HCEC 1CT (cell line): ENCODE results near the gene PPP2R1B.
"Not testable (repeated sequence)": the region's sequence is repeated elsewhere in the genome, so short reads cannot be mapped to it uniquely, and the experiment has no call there.

ENCODE experiments used
- DNase-seq: peaks from one replicate; pipeline ENCODE4 v3.0.0-alpha.2; 2017

PPP2R1B gene

DNA sequence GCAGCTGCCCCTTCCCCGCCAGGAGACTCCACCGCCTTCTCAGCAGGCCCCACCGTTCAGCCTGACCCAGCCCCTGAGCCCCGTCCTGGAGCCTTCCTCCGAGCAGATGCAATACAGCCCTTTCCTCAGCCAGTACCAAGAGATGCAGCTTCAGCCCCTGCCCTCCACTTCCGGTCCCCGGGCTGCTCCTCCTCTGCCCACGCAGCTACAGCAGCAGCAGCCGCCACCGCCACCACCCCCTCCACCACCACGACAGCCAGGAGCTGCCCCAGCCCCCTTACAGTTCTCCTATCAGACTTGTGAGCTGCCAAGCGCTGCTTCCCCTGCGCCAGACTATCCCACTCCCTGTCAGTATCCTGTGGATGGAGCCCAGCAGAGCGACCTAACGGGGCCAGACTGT, 42.6 kb downstream of the PPP2R1B start:
- no peak for DNase-seq

DNA sequence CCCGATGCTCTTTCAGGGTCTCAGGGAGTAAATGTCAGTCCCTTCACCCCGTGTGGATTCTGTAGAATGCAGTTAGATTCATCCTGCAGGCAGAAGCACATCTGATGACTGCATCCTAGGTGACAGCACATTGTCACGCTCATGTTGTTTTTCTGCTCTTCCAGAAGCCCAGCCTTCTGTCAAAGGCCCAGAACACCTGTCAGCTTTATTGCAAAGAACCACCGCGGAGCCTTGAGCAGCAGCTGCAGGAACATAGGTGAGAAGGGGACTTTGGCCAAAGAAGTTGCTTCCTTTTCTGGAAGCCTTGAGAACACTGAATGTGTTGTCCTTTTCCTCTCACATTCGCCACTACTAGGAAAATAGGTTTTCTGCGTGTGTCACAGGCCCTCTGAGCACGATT, 43.7 kb downstream of the PPP2R1B start:
- no peak for DNase-seq

DNA sequence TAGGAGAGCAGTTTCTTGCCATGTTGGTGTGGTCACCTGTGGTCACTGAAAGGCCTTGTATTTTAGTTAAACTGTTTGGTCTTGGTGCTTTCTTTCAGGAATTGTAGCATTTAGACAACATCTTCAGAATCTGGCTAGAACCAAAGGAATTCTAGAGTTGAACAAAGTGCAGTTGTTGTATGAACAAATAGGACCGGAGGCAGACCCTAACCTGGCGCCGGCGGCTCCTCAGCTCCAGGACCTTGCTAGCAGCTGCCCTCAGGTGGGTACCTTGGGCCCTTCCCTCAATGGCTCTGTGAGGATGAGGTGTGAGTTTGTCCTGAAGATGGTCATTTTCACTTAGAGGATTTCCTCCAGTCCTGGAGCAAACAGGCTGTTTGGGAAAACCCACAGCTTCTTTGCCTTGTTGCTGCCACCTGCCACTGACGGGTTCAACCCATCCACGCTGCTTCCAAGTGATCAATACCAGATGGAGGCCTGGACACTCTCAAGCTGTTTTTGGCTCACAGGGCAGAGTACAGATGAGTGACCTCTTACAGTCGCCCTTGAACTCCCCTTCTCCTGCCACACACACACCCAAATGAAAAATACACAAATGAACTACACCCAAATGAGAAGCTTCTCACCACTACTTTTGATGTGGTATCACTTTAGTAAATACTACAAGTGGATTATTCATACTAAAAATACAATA, 45.2 kb downstream of the PPP2R1B start:
- DNase-seq: no peak

- peak; percentile 41 for DNase-seq
Measured at GRCh38 chr11:111719379-111719778, 46.8 kb downstream of the PPP2R1B start.

DNA sequence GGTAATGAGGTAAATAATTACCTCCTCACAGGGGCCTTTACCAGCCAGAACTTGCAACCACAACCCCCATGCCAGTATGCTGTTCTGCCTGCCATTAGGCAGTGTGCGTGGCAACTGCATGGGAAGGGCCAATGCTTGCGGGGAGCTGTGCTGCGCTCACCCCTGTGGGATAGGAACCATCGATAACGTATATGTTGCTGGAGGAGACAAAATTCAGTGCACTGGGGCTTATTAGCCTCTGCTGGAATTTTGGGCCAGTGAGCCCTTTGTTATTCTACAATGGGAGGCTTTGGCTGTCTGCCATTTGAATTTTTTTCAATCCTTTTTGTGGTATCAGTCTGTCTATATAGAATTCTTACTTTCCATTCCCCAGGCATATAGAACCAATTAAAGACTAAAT, 47.3 kb downstream of the PPP2R1B start:
- no peak for DNase-seq

DNA sequence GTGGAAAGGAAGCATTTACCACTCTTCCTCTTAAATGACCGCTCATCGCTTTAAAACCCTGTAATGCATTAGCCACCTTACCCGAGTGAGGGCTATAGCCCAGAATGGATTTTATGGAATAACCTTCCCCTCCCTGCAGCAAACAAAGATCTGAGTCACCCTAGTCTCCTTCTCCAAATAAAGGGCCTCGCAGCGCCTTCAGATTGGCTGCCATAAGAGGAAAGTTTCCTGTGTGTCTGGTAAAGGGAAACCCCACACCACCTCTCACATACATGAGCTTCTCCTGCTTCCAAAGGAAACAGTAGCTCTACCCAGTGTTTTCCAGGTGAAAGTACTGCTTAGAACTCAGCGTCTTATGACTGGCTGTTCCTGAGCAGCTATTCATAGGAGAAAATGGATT, 47.8 kb downstream of the PPP2R1B start:
- DNase-seq: peak; percentile 74

DNA sequence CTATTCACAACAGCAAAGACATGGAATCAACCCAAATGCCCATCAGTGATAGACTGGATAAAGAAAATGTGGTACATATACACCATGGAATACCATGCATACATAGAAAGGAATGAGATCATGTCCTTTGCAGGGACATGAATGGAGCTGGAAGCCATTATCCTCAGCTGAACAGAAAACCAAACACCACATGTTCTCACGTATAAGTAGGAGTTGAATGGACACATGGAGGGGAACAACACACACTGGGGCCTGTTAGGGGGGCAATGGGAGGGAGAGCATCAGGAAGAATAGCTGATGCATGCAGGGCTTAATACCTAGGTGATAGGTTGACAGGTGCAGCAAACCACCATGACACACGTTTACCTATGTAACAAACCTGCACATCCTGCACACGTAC, 48.5 kb downstream of the PPP2R1B start:
- not testable (repeated sequence) for DNase-seq

DNA sequence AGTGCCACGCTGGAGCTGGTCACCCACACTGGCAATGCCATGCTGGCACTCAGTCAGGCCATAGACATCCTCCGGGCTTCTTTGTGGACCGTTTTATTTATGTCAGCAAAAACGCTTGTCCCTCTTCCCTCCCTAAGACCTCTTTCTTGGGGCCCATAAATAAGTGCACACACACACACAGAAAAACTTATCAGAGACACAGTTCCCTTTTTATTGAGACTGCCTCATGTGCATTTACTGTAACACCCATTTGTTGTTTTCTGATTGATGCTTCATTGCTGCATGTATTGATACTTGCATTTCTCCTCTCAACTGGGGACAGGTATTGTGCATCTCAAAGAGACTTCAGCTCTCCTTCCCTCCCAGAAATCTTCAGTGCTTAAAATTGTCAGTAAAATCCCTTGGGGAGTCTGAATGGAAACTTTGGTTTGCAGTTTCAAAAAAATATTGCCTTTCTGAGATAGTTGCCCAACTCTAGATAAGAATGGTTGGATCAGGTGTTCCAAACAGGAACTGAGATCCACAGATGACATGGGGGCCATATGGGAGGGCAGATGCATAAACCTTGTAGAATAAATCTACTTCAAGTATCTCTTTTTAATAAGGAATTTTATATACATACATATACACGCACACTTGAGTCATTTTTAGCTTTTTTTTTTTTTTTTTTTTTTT, 50.9 kb downstream of the PPP2R1B start:
- no peak for DNase-seq

DNA sequence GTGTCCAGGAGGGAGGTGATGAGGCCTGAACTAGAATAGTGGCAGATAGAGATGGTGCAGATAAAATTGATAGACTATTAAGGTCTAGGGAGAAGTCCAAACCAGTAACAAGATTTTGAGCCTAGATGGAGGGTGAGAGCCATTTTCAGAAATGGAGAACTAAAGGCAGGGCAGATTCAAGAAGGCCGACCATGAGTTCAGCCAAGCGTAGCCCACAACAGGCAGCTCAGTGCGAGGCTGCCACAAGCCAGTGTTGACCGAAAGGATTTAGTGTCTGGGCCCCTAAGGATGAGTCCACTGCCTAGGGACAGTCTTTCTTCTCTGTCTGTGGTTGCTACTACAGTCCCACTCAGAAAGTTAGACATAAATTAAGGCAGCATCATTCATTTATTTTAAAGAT, 51.7 kb downstream of the PPP2R1B start:
- DNase-seq: no peak

GRCh38 chr11:111707691-111708067, 58.5 kb downstream of the PPP2R1B start:
- DNase-seq: no peak

- DNase-seq: no peak
Measured at GRCh38 chr11:111707039-111707690, 59.0 kb downstream of the PPP2R1B start.

- no peak for DNase-seq
Measured at GRCh38 chr11:111703576-111703975, 62.6 kb downstream of the PPP2R1B start.

DNA sequence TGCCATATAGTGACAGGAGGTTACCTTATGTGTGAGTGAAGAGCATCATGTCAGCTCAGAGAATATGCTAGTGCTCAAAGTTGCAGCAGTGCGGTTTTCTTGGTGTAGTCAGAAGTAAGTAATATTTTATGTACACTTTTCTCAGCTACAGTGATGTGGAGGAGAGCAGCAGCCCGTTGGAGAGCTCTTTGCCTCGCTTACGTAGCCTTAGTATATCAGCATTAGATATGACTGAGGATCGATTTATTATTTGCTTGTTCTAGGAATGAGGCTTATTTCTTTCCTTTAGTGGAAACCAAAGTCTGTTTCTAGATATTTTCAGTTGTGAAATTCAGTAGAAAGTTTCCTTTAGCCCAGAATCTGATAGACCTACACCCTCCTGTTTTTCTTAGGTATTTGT, 63.6 kb downstream of the PPP2R1B start:
- no peak for DNase-seq

DNA sequence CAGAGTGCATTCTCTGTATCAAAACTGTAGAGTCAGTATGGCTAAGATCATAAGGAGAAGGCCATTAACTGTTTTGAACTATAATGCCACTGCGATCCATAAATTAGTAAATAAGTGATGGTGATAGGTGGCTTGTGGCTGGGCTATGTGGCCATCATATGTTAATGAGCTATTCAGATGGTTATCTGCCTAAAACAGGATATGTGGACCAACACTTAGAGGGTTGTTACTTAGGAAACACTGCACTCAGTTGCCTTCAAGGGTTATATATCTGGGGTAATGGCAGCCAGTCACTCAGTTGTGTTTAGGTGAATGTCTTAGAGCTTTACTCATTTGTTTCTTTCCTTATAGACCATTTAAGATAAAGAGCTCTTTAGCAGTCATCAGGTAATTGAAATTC, 66.0 kb downstream of the PPP2R1B start:
- DNase-seq: no peak

- DNase-seq: no peak
Measured at GRCh38 chr11:111699579-111700156, 66.5 kb downstream of the PPP2R1B start.

DNA sequence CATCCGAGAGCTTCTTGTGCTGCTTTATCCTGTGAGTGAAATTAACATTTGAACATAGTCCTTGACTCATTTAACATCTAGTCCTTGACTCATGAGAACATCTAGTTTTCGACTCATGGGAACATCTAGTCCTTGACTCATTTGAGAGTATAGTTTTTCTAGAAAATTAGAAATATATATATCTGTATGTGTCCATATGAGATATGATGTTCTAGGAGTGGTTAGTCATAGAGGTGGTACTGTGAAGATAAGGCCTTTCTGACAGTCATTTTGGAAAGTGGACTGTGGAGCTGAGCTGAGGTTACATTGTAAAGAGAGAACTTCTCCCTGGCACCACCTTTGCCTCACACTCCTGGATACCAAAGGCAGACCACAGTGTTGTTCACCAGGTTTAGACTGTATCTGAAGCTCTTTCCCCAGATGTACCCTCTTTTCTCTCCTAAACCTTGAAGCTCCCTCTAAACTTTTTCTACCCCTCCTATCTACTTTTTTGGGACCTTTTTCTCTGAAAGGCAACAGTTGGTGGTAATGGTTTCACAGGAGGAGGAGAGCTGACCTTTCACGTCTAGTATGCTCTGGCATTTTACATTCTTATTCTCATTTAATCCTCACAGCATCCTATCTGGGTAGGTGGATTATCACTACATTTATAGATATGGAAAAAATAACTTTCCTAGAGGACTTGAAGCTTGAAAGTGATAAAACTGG, 67.2 kb downstream of the PPP2R1B start:
- DNase-seq: peak; percentile 55

DNA sequence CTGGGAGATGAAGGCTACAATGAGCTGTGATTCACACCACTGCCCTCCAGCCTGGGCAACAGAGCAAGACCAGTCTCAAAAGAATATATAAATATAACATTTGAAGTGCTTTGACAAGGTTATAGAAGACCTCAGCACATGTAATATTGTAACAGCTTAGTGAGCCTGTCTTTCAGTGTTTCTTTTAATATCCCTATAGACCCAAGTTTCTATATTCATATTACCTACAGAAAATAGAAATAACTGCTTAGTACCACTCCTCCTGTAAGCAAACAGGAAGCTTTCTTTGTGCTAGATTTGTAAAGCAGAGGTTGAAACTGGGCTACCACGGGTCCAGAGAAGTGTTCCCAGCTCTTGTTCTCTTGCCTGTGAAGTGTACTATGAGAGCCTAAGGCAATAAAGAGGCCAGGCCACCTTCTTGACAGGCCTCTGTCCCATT, 68.2 kb downstream of the PPP2R1B start:
- DNase-seq: no peak

- peak; percentile 84 for DNase-seq
Measured at GRCh38 chr11:111696556-111696955, 69.6 kb downstream of the PPP2R1B start.

- peak; percentile 93 for DNase-seq
Measured at GRCh38 chr11:111694851-111695250, 71.3 kb downstream of the PPP2R1B start.

- no peak for DNase-seq
Measured at GRCh38 chr11:111693224-111693937, 72.8 kb downstream of the PPP2R1B start.

DNA sequence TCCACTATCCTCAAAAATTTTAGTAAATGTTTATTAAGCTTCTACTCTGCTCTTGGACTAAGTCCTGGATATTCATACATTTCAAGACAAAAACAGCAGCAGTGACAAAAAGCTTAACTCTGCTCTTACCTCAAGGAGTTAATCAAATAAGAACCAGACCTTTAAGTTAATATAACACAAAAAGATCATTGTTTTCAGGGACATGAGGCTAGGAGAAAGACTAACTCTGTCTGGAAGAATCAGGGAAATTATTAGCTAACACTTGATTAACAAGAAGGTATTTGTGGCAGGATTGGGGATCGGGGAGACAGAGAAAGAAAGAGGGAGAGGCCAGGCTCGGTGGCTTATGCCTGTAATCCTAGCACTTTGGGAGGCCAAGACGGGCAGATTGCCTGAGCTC, 74.4 kb downstream of the PPP2R1B start:
- no peak for DNase-seq

GRCh38 chr11:111691176-111691575, 75.0 kb downstream of the PPP2R1B start:
- DNase-seq: no peak

- DNase-seq: no peak
Measured at GRCh38 chr11:111688013-111688412, 78.2 kb downstream of the PPP2R1B start.
